VCaP (cell line): Measurements from ENCODE around the gene SEPTIN12.

Source experiments
- H3K27ac ChIP-seq: fragments of 450-650 bp; 2 replicates; pipeline ENCODE4 v1.5.1; 2017
- TF ChIP-seq, protein P1 (sequence below): fragments of 450-650 bp; conservative IDR thresholded peaks from 2 replicates; pipeline ENCODE4 v1.5.1; 2017; ENCODE audit warnings: mild to moderate bottlenecking, moderate library complexity

Gene SEPTIN12, protein sequence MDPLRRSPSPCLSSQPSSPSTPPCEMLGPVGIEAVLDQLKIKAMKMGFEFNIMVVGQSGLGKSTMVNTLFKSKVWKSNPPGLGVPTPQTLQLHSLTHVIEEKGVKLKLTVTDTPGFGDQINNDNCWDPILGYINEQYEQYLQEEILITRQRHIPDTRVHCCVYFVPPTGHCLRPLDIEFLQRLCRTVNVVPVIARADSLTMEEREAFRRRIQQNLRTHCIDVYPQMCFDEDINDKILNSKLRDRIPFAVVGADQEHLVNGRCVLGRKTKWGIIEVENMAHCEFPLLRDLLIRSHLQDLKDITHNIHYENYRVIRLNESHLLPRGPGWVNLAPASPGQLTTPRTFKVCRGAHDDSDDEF

DNA sequence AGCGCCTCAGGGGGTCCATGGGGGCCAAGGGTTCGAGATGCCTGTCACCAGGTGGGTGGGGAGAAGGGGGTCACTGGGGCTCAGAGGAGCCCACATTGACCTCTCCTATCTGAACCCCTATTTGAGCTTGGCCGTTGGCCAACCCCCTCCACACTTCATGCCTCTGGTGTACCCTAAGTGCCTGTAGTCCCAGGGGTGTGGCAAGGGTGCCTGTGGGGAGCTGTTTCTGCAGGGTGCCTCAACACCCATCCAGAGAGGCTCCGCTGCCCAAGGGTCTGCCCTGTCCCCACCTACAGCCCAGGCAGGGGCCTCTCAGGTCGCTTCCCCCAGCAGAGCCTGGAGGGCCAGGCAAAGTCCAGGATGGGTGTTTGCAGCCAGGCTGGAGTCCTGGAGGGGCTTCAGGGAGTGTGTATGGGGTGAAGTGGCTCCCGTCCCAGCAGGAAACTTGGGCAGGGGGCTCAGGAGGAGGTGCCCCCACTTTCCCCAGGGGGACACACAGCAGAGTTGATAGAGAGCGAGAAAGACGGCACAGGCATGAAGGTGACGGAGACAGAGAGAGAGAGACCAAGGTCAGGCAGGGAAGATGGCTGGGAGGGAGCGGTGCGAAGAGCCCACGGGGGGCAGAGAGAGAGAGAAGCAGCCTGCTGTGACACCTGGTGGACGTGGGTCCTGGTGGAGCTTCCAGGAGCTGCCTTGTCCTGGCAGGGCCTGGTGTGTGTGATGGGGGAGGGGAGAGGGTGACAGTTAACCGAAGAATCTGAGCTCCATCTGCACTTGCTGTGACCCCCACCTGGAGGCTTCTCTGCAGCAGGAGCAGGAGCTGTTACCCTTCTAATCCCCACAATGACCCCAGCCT lies at the start of gene SEPTIN12:
TSS of gene SEPTIN12 (minus strand) at position 719 of the 856 bp plus-strand sequence. CDS start at position 19, 700 bp downstream.
- H3K27ac ChIP-seq, result peak within 1 kb of the TSS; percentile 41
- TF ChIP-seq, protein P1, sequence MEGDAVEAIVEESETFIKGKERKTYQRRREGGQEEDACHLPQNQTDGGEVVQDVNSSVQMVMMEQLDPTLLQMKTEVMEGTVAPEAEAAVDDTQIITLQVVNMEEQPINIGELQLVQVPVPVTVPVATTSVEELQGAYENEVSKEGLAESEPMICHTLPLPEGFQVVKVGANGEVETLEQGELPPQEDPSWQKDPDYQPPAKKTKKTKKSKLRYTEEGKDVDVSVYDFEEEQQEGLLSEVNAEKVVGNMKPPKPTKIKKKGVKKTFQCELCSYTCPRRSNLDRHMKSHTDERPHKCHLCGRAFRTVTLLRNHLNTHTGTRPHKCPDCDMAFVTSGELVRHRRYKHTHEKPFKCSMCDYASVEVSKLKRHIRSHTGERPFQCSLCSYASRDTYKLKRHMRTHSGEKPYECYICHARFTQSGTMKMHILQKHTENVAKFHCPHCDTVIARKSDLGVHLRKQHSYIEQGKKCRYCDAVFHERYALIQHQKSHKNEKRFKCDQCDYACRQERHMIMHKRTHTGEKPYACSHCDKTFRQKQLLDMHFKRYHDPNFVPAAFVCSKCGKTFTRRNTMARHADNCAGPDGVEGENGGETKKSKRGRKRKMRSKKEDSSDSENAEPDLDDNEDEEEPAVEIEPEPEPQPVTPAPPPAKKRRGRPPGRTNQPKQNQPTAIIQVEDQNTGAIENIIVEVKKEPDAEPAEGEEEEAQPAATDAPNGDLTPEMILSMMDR, result no peak

DNA sequence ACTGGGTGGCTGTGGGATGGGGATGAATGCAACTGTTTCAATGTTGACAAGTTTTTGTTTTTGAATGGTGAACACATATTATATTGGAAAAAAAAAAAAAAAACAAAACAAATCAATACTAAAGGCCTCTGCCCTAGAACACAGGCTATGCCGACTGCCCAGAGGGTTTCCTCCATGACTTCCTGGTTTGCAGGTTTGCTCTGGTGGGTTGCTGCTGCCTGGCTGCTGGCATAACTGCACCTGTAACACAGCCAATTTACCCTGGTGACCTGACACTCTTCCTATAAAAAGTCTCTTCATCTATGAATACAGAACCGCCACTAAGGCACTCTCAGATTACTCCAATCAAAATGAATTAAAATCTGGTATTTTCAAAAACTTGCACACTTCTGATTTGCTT lies 48.6 kb upstream of the SEPTIN12 start:
- H3K27ac ChIP-seq, result peak overlapping the region; percentile 22
- TF ChIP-seq, protein P1, result no peak

DNA sequence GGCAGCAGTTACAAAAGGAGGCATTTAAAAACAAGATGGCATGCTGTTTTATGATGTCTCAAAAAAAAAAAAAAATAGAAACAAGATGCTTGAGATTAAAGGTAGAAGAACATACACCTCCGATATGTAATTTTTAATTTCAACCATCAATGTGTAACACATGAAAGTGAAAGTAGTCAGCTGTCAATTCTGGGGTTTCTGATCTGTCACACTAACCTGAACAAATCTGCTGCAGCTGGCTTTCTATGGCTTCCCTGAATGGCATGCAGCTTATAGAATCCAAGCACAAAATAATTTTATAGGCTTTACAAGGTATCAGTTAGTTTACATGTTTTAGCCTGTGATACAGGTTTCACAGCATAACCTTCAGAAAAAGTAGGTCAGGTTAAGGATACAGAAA lies 45.4 kb upstream of the SEPTIN12 start:
- TF ChIP-seq, protein P1, result no peak
- peak overlapping the region; percentile 56; the same call in 1 of the 2 replicates for H3K27ac ChIP-seq

DNA sequence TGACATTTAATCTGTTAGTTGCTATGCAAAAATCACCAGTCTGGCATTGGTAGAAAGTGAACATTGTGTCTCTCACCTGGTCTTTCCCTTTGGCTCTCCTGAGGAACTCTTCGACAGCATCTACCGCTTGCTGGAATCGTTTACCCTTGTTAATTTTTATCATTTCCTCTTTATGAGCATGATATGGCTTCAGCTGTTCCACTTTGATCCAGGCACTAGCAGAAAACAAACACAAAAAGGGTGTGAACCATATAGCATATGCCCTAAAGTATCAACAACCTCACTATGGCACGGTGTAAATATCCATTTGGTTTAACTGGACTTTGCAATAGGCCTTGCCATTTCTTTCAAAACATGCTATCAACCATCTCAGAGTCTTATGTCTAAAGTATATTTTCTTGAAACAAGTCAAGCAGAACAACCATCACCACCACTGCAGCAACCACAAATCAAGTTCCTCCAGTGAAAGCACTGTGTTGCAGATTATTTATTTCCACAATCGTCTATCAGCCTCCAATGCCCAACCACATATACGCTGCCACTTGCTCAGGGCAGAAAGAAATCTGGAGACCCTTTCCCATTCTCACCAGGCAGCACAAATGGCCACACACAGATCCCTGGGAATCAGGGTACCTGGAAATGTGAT lies 44.7 kb upstream of the SEPTIN12 start:
- H3K27ac ChIP-seq, result peak overlapping the region; percentile 56; the same call in 1 of the 2 replicates
- TF ChIP-seq, protein P1, result no peak

DNA sequence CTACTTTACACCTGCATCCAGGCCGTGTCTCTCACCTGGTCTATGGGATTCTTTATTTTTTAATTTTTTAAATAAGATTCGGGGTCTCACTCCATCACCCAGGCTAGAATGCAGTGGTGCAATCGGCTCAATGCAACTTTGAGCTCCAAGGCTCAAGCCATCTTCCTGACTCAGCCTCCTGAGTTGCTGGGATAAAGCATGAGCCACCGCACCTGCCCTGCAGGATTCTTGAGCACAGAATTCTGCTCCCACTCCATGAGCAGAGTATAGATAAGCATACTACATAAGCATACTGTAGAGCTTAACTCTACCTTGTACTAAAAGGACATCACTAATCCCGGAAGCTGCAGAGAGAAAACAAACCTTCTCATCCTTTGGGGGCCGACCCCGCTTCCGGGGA lies 43.5 kb upstream of the SEPTIN12 start:
- TF ChIP-seq, protein P1, result no peak

DNA sequence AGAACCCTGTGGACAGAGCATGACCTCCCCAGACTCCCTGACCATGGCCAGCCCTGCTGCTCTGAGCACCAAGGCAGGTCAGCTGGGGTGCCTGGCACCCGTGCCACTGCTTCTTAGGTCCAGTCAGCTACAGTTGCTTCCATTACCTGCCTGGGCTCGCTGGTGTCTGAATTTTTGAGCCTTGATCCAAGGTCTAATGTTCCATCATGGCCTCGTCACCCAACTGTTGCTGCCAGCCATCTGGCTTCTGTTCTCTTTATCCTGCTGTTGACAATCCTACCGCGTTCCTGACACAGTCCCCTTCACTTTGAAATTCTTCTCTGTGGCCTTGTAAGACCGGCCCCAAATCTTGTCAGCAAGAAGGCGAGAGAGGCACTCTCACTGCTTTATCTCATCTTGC lies 42.3 kb upstream of the SEPTIN12 start:
- TF ChIP-seq, protein P1, result no peak
- no peak overlapping the region for H3K27ac ChIP-seq

More for the DNA sequence above, 43.5 kb upstream of the SEPTIN12 start:
- no peak overlapping the region; the same call in 1 of the 2 replicates for H3K27ac ChIP-seq
